NT2/D1 (cell line): ENCODE results near the gene STN1.

Experiments used
- YY1 ChIP-seq: IDR thresholded peaks from 2 replicates; pipeline ENCODE4 v1.6.1; 2011; ENCODE audit not compliant: insufficient read length, insufficient read depth
- ZNF274 ChIP-seq: IDR thresholded peaks from 2 replicates; pipeline ENCODE4 v1.6.1; 2011; ENCODE audit warnings: mild to moderate bottlenecking, low read depth, low read length

- no peak for TF ChIP-seq YY1
- TF ChIP-seq ZNF274 = no peak
Observed at GRCh38 chr10:103855424-103855823, 62.6 kb downstream of the STN1 start, which contains the start of gene SH3PXD2A.
